Measurements from ENCODE around the gene ATOSB. TPM values are rescaled to one million over a fixed set of nuclear protein-coding genes. Genes with fewer than 3 reads are reported as not detected.

ATOSB gene
- total RNA-seq, 1 experiment from 2014 or later: 10.2 TPM

- H3K4me3 ChIP-seq (replicated peaks in 1 of 2; ENCODE audit: low read depth in 1 of 2, low read length in 2 of 2): peak within 1 kb of the TSS; percentile 57 to 92
- H3K4me2 ChIP-seq (ENCODE audit: low read length): peak within 1 kb of the TSS; percentile 96
- intact Hi-C loops (cut with micrococcal nuclease): loop anchor here (1.0 to 5.0 kb wide), 4 partner anchors 104 to 381 kb away; no protein-coding TSS in a partner anchor
- ATAC-seq: peak; percentile 90
- no peaks in the 10 kb centered on the region for H3K27me3 ChIP-seq (ENCODE audit: insufficient read depth, low read length)
- H2AFZ ChIP-seq (ENCODE audit: low read depth, low read length, poor library complexity, severe bottlenecking): no peak within 1 kb of the TSS
- CTCF ChIA-PET: interaction anchor here (0.9 to 2.9 kb wide), 6 partner anchors 15 to 197 kb away, joined by 3 to 20 read pairs (median 4); partner anchors contain the start of genes ATOSB, FANCG and VCP
- peak; percentile 81 for DNase-seq (ENCODE audit: low read depth, low spot score)
- peaks cover 5 to 19% of the 10 kb centered on the region in 2 experiments; a peak in 3 of 4 replicates for H3K4me1 ChIP-seq (ENCODE audit: control insufficient read depth in 1 of 2, insufficient read depth in 2 of 2, low read length in 2 of 2)
- POLR2A ChIA-PET: interaction anchor here (0.8 to 1.1 kb wide), 4 partner anchors 15 to 19 kb away, joined by 3 to 6 read pairs (median 4); partner anchors contain the start of genes ATOSB and FANCG
- BruUV-seq (replicated peaks): TSS peak; percentile 66
- RAD21 ChIA-PET (ENCODE audit: low non-redundant PET in 1 of 2, low total read pairs in 2 of 2, uncharacterized antibody in 2 of 2, unreplicated experiment in 2 of 2): interaction anchor here in 1 of 2 experiments (0.6 kb wide), 1 partner anchor 16 kb away, joined by 5 read pairs; the partner anchor contains the start of gene FANCG
- H3K79me2 ChIP-seq (ENCODE audit: insufficient read depth, low read length): peaks cover 20% of the 10 kb centered on the region
- no peaks in the 10 kb centered on the region for H4K20me1 ChIP-seq (ENCODE audit: insufficient read depth)
- no peaks in the 10 kb centered on the region for H3K9me3 ChIP-seq (ENCODE audit: control insufficient read depth in 1 of 2, insufficient read depth in 1 of 2, low read depth in 1 of 2, low read length in 2 of 2)
- TF ChIP-seq SP1 (IDR thresholded peaks at IDR 0.05; ENCODE audit: low read depth) (no peak), POLR2A (IDR thresholded peaks at IDR 0.05; ENCODE audit: borderline replicate concordance, extremely low read depth, insufficient read depth, insufficient read length) (no peak), YY1 (IDR thresholded peaks at IDR 0.05; ENCODE audit: extremely low read depth, insufficient replicate concordance, low read depth, low read length) (peak; percentile 84), FOSL1 (IDR thresholded peaks at IDR 0.05; ENCODE audit: low read depth) (no peak), MAX (IDR thresholded peaks at IDR 0.05) (no peak), POLR2AphosphoS5 (IDR thresholded peaks at IDR 0.05; ENCODE audit: low read depth, low read length) (peak; percentile 83; the same call in 1 of the 2 replicates), ZBTB33 (IDR thresholded peaks at IDR 0.05; ENCODE audit: extremely low read depth, insufficient replicate concordance, low read length) (peak; percentile 54), SIN3A (IDR thresholded peaks at IDR 0.05; ENCODE audit: low read depth) (no peak), CTCF (IDR thresholded peaks at IDR 0.05 in 2 of 3, conservative IDR thresholded peaks at IDR 0.05 in 1 of 3; ENCODE audit: borderline replicate concordance in 1 of 3, insufficient read depth in 1 of 3, low read depth in 2 of 3, low read length in 2 of 3) (peak in 2 of 3 experiments; percentile 59 to 78; a peak in 4 of 6 replicates), TCF7L2 (IDR thresholded peaks at IDR 0.05; ENCODE audit: borderline replicate concordance, extremely low read depth, insufficient read depth, insufficient read length) (no peak), ZFX (IDR thresholded peaks at IDR 0.05) (peak; percentile 98), CBX3 (IDR thresholded peaks at IDR 0.05; ENCODE audit: low read depth) (no peak)
- H3K9me2 ChIP-seq (ENCODE audit: insufficient read depth): no peaks in the 10 kb centered on the region
- H3K9ac ChIP-seq (ENCODE audit: low read length): peak within 1 kb of the TSS; percentile 96
- H3K27ac ChIP-seq (ENCODE audit: low read depth, low read length): peak within 1 kb of the TSS; percentile 92
- peaks cover 13 to 25% of the 10 kb centered on the region in 2 experiments for H3K36me3 ChIP-seq (ENCODE audit: control insufficient read depth in 1 of 2, insufficient read depth in 2 of 2, low read length in 2 of 2)
These were observed 19.4 kb downstream of the ATOSB start, which contains the start of gene PIGO for GRCh38 chr9:35096035-35096849. TSS of gene PIGO (minus strand) at chr9:35096591. CDS start at chr9:35095565, 1,026 bp downstream.

All from HCT116 (cell line).